GM19043 (cell line): ENCODE data around the gene DOCK2.
A peak's percentile ranks its signal among the peaks of the same experiment; 100 is the strongest.

Experiments used
- ATAC-seq: cut with Tn5 transposase; IDR thresholded peaks from one replicate; pipeline ENCODE4 v1.9.1; 2021; ENCODE audit warnings: low read depth; ENCODE audit not compliant: unreplicated experiment

The DOCK2 gene

GRCh38 chr5:169772688-169773087 is 135.6 kb downstream of the DOCK2 start:
- ATAC-seq, result no peak

- ATAC-seq, result no peak
These were observed 140.1 kb downstream of the DOCK2 start for GRCh38 chr5:169777159-169777558.

GRCh38 chr5:169778622-169779596 is 141.8 kb downstream of the DOCK2 start:
- ATAC-seq, result peak; percentile 93

- ATAC-seq, result no peak
These were observed 144.6 kb downstream of the DOCK2 start for GRCh38 chr5:169781420-169782345.

GRCh38 chr5:169785771-169786618 is 148.9 kb downstream of the DOCK2 start:
- no peak for ATAC-seq

GRCh38 chr5:169788168-169788567 is 151.1 kb downstream of the DOCK2 start:
- ATAC-seq, result no peak

- ATAC-seq, result no peak
These were observed 152.4 kb downstream of the DOCK2 start for GRCh38 chr5:169789417-169789940.

GRCh38 chr5:169791251-169791650 is 154.2 kb downstream of the DOCK2 start:
- no peak for ATAC-seq

- ATAC-seq, result no peak
These were observed 158.3 kb downstream of the DOCK2 start for GRCh38 chr5:169795338-169795737.

GRCh38 chr5:169796731-169797130 is 159.7 kb downstream of the DOCK2 start:
- ATAC-seq, result no peak

GRCh38 chr5:169797577-169797976 is 160.5 kb downstream of the DOCK2 start:
- no peak for ATAC-seq

- no peak for ATAC-seq
These were observed 161.4 kb downstream of the DOCK2 start for GRCh38 chr5:169798438-169798837.

GRCh38 chr5:169798906-169799660 is 162.0 kb downstream of the DOCK2 start:
- ATAC-seq, result no peak

GRCh38 chr5:169801324-169801777 is 164.3 kb downstream of the DOCK2 start:
- ATAC-seq, result no peak

GRCh38 chr5:169801781-169802180 is 164.7 kb downstream of the DOCK2 start:
- ATAC-seq, result no peak

- ATAC-seq, result no peak
These were observed 166.3 kb downstream of the DOCK2 start for GRCh38 chr5:169803077-169803981.

GRCh38 chr5:169804861-169805260 is 167.8 kb downstream of the DOCK2 start:
- ATAC-seq, result no peak

- ATAC-seq, result peak; percentile 75
These were observed 168.5 kb downstream of the DOCK2 start for GRCh38 chr5:169805527-169805934.
